ENCODE data around the gene C1QTNF6. TPM values are rescaled to one million over a fixed set of nuclear protein-coding genes. Genes with fewer than 3 reads are reported as not detected.

The C1QTNF6 gene
- total and polyA plus RNA-seq, 2 donors (not counting 3 experiments of a cell fraction or from before 2014, with no cell fraction given): 20.2 to 27.6 TPM

- Histone ChIP-seq H3K9ac (replicated peaks; ENCODE audit: extremely low read depth, insufficient read depth, low read length) (no peak overlapping the region), H3K4me1 (ENCODE audit: control insufficient read depth, extremely low read depth, insufficient read depth, low read length) (no peaks in the 10 kb centered on the region), H3K9me1 (replicated peaks; ENCODE audit: control insufficient read depth, extremely low read depth, insufficient read depth, low read length) (no peaks in the 10 kb centered on the region), H3K27me3 (ENCODE audit: control insufficient read depth in 2 of 2, insufficient read depth in 2 of 2, low read length in 2 of 2) (peaks cover 0 to 10% of the 10 kb centered on the region in 2 experiments), H3K36me3 (ENCODE audit: control insufficient read depth in 2 of 2, extremely low read depth in 1 of 2, insufficient read depth in 2 of 2, low read length in 2 of 2) (no peaks in the 10 kb centered on the region), H3K4me3 (replicated peaks in 1 of 3; ENCODE audit: insufficient read depth in 1 of 3, low read depth in 1 of 3, low read length in 3 of 3) (no peak overlapping the region), H3K79me2 (ENCODE audit: control insufficient read depth, insufficient read depth, low read length) (no peaks in the 10 kb centered on the region), H4K20me1 (replicated peaks; ENCODE audit: control insufficient read depth, extremely low read depth, insufficient read depth, low read length) (no peaks in the 10 kb centered on the region), H3K9me3 (replicated peaks; ENCODE audit: control insufficient read depth, insufficient read depth, low read length) (no peaks in the 10 kb centered on the region), H2AFZ (ENCODE audit: low read depth, low read length) (no peak overlapping the region), H3K27ac (ENCODE audit: insufficient read depth, low read depth, low read length) (no peak overlapping the region), H3K4me2 (ENCODE audit: insufficient read depth, low read length) (no peak overlapping the region)
- dilution Hi-C loops (cut with MboI; ENCODE audit: extremely low pct_ligation_motif_present, low sequenced_read_pairs) (no loop called here), intact Hi-C loops (cut with micrococcal nuclease) (no loop called here)
- ChIA-PET POLR2A (no interaction called here), CTCF (interaction anchor here (1.3 kb wide), 1 partner anchor 21 kb away, joined by 3 read pairs; no protein-coding TSS in a partner anchor)
- TF ChIP-seq FOS (IDR thresholded peaks at IDR 0.05; ENCODE audit: borderline replicate concordance, insufficient read depth, low read length) (no peak), JUN (IDR thresholded peaks at IDR 0.05; ENCODE audit: borderline replicate concordance, insufficient read depth, insufficient read length, low read depth) (no peak), EZH2 (IDR thresholded peaks at IDR 0.05; ENCODE audit: borderline replicate concordance, low read depth, low read length, severe bottlenecking) (no peak), POLR2AphosphoS5 (IDR thresholded peaks at IDR 0.05; ENCODE audit: insufficient read depth, low read depth, low read length) (no peak), POLR2A (IDR thresholded peaks at IDR 0.05; ENCODE audit: low read depth, low read length) (no peak), GATA2 (IDR thresholded peaks at IDR 0.05; ENCODE audit: insufficient read depth, insufficient read length, low read depth, low read length) (no peak), MYC (IDR thresholded peaks at IDR 0.05; ENCODE audit: low read depth, low read length) (no peak)
- TF ChIP-seq, protein P1, sequence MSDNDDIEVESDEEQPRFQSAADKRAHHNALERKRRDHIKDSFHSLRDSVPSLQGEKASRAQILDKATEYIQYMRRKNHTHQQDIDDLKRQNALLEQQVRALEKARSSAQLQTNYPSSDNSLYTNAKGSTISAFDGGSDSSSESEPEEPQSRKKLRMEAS (IDR thresholded peaks at IDR 0.05; ENCODE audit: insufficient read depth, insufficient read length): no peak
- TF ChIP-seq, protein P2, sequence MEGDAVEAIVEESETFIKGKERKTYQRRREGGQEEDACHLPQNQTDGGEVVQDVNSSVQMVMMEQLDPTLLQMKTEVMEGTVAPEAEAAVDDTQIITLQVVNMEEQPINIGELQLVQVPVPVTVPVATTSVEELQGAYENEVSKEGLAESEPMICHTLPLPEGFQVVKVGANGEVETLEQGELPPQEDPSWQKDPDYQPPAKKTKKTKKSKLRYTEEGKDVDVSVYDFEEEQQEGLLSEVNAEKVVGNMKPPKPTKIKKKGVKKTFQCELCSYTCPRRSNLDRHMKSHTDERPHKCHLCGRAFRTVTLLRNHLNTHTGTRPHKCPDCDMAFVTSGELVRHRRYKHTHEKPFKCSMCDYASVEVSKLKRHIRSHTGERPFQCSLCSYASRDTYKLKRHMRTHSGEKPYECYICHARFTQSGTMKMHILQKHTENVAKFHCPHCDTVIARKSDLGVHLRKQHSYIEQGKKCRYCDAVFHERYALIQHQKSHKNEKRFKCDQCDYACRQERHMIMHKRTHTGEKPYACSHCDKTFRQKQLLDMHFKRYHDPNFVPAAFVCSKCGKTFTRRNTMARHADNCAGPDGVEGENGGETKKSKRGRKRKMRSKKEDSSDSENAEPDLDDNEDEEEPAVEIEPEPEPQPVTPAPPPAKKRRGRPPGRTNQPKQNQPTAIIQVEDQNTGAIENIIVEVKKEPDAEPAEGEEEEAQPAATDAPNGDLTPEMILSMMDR (IDR thresholded peaks at IDR 0.05; ENCODE audit: extremely low read depth in 1 of 2, insufficient read depth in 1 of 2, low read depth in 1 of 2, low read length in 2 of 2): no peak
- FAIRE-seq (no peak), DNase-seq (ENCODE audit: low read depth, low spot score) (no peak)
- no TSS peak for BruUV-seq (replicated peaks)
Observed at GRCh38 chr22:37218399-37218770, 30.3 kb upstream of the C1QTNF6 start.

Data from endothelial cell of umbilical vein (primary cell).